Measurements from ENCODE around the gene SRPRA.

Gene SRPRA

GRCh38 chr11:126217491-126217890, 51.2 kb downstream of the SRPRA start:
- no peak for TF ChIP-seq CREB1 (IDR thresholded peaks at IDR 0.05; ENCODE audit: low read depth)
- no peak for TF ChIP-seq YY1 (IDR thresholded peaks at IDR 0.05; ENCODE audit: low read depth)
- no peak for TF ChIP-seq FOXM1 (IDR thresholded peaks at IDR 0.05; ENCODE audit: borderline replicate concordance, low read depth)
- no peak for TF ChIP-seq EGR1 (IDR thresholded peaks at IDR 0.05)
- no peak for TF ChIP-seq NFIC (IDR thresholded peaks at IDR 0.05)
- TF ChIP-seq USF1 (IDR thresholded peaks at IDR 0.05) = no peak
- no peak for TF ChIP-seq ZBTB7A (IDR thresholded peaks at IDR 0.05; ENCODE audit: low read depth)
- TF ChIP-seq RAD21 (IDR thresholded peaks at IDR 0.05; ENCODE audit: low read depth) = no peak
- no peak for TF ChIP-seq TAF1 (IDR thresholded peaks at IDR 0.05; ENCODE audit: low read depth)
- no peak for TF ChIP-seq TEAD4 (IDR thresholded peaks at IDR 0.05)
- no peak for TF ChIP-seq MAX (IDR thresholded peaks at IDR 0.05)
- TF ChIP-seq TCF12 (IDR thresholded peaks at IDR 0.05; ENCODE audit: low read depth) = no peak
- no peak for TF ChIP-seq CEBPB (IDR thresholded peaks at IDR 0.05)
- TF ChIP-seq REST (IDR thresholded peaks at IDR 0.05; ENCODE audit: low read depth) = no peak
- TF ChIP-seq EP300 (IDR thresholded peaks at IDR 0.05; ENCODE audit: borderline replicate concordance) = no peak

GRCh38 chr11:126216526-126217305, 52.0 kb downstream of the SRPRA start:
- TF ChIP-seq TCF12 (IDR thresholded peaks at IDR 0.05; ENCODE audit: low read depth) = no peak
- TF ChIP-seq ZBTB7A (IDR thresholded peaks at IDR 0.05; ENCODE audit: low read depth) = no peak
- TF ChIP-seq RAD21 (IDR thresholded peaks at IDR 0.05; ENCODE audit: low read depth) = no peak
- no peak for TF ChIP-seq FOXM1 (IDR thresholded peaks at IDR 0.05; ENCODE audit: borderline replicate concordance, low read depth)
- no peak for TF ChIP-seq CEBPB (IDR thresholded peaks at IDR 0.05)
- TF ChIP-seq USF1 (IDR thresholded peaks at IDR 0.05) = no peak
- no peak for TF ChIP-seq NFIC (IDR thresholded peaks at IDR 0.05)
- no peak for TF ChIP-seq MAX (IDR thresholded peaks at IDR 0.05)
- TF ChIP-seq YY1 (IDR thresholded peaks at IDR 0.05; ENCODE audit: low read depth) = no peak
- TF ChIP-seq REST (IDR thresholded peaks at IDR 0.05; ENCODE audit: low read depth) = no peak
- TF ChIP-seq CREB1 (IDR thresholded peaks at IDR 0.05; ENCODE audit: low read depth) = no peak
- TF ChIP-seq TEAD4 (IDR thresholded peaks at IDR 0.05) = no peak
- TF ChIP-seq EGR1 (IDR thresholded peaks at IDR 0.05) = no peak
- no peak for TF ChIP-seq EP300 (IDR thresholded peaks at IDR 0.05; ENCODE audit: borderline replicate concordance)
- no peak for TF ChIP-seq TAF1 (IDR thresholded peaks at IDR 0.05; ENCODE audit: low read depth)

GRCh38 chr11:126214841-126215240, 53.9 kb downstream of the SRPRA start:
- TF ChIP-seq CEBPB (IDR thresholded peaks at IDR 0.05) = no peak
- TF ChIP-seq TEAD4 (IDR thresholded peaks at IDR 0.05) = no peak
- TF ChIP-seq TCF12 (IDR thresholded peaks at IDR 0.05; ENCODE audit: low read depth) = no peak
- no peak for TF ChIP-seq MAX (IDR thresholded peaks at IDR 0.05)
- no peak for TF ChIP-seq TAF1 (IDR thresholded peaks at IDR 0.05; ENCODE audit: low read depth)
- no peak for TF ChIP-seq USF1 (IDR thresholded peaks at IDR 0.05)
- TF ChIP-seq EP300 (IDR thresholded peaks at IDR 0.05; ENCODE audit: borderline replicate concordance) = no peak
- no peak for TF ChIP-seq YY1 (IDR thresholded peaks at IDR 0.05; ENCODE audit: low read depth)
- no peak for TF ChIP-seq NFIC (IDR thresholded peaks at IDR 0.05)
- TF ChIP-seq ZBTB7A (IDR thresholded peaks at IDR 0.05; ENCODE audit: low read depth) = no peak
- no peak for TF ChIP-seq RAD21 (IDR thresholded peaks at IDR 0.05; ENCODE audit: low read depth)
- no peak for TF ChIP-seq CREB1 (IDR thresholded peaks at IDR 0.05; ENCODE audit: low read depth)
- no peak for TF ChIP-seq REST (IDR thresholded peaks at IDR 0.05; ENCODE audit: low read depth)
- no peak for TF ChIP-seq FOXM1 (IDR thresholded peaks at IDR 0.05; ENCODE audit: borderline replicate concordance, low read depth)
- no peak for TF ChIP-seq EGR1 (IDR thresholded peaks at IDR 0.05)

Data from Ishikawa (cell line).